Panc1 (cell line): ENCODE data around the gene CNTNAP4. TPM values are rescaled to one million over a fixed set of nuclear protein-coding genes. Genes with fewer than 3 reads are reported as not detected.

Experiments used
- ATAC-seq: fragments of 200-7000 bp; cut with Tn5 transposase; 2 replicates; pipeline ENCODE4 v1.9.1; 2020; ENCODE audit warnings: mild to moderate bottlenecking, moderate library complexity
- BruUV-seq: library from RNA; stranded (reverse); fragments of 400-500 nt; replicated peaks from 2 replicates; lab custom pipeline; 2021; lab: Mats Ljungman, UMichigan
- CTCF ChIA-PET: fragments of 300-600 bp; sonication (Branson Sonifier 250); formaldehyde crosslinking; loops from one replicate; lab custom pipeline; 2022; ENCODE audit warnings: antibody characterized with exemption; lab: Charles Lee
- POLR2A ChIA-PET: fragments of 300-600 bp; sonication (Branson Sonifier 250); formaldehyde crosslinking; loops from one replicate; lab custom pipeline; 2022; ENCODE audit warnings: antibody characterized with exemption; lab: Charles Lee
- DNase-seq: peaks from one replicate; pipeline ENCODE4 v3.0.0-alpha.2; 2010; ENCODE audit warnings: low read depth, low spot score
- H3K27ac ChIP-seq: 2 replicates; pipeline ENCODE4 v1.5.1; 2011; ENCODE audit warnings: mild to moderate bottlenecking, low read length, inconsistent platforms
- H3K27me3 ChIP-seq: fragments of 200-500 bp; sonication (Bioruptor generic); 2 replicates; pipeline ENCODE4 v1.6.0; 2014; ENCODE audit warnings: low read length, inconsistent platforms; ENCODE audit not compliant: control insufficient read depth, insufficient read depth
- H3K36me3 ChIP-seq: fragments of 200-500 bp; sonication (Bioruptor generic); 2 replicates; pipeline ENCODE4 v1.5.1; 2014; ENCODE audit warnings: inconsistent platforms, mild to moderate bottlenecking, low read length, moderate library complexity; ENCODE audit not compliant: control insufficient read depth, insufficient read depth
- H3K4me1 ChIP-seq: 2 replicates; pipeline ENCODE4 v1.5.1; 2011; ENCODE audit warnings: inconsistent platforms, mild to moderate bottlenecking, low read length, moderate library complexity; ENCODE audit not compliant: control insufficient read depth, insufficient read depth
- H3K4me3 ChIP-seq, 2 experiments: 2 replicates each; pipeline ENCODE4 v1.5.1; 2011 to 2012; ENCODE audit warnings: low read depth in 2 of 2, low read length in 2 of 2, mild to moderate bottlenecking in 2 of 2, inconsistent platforms in 1 of 2, moderate library complexity in 1 of 2
- H3K9me3 ChIP-seq: fragments of 200-500 bp; sonication (Bioruptor generic); 2 replicates; pipeline ENCODE4 v1.5.1; 2014; ENCODE audit warnings: low read depth, mild to moderate bottlenecking, inconsistent platforms, low read length, moderate library complexity; ENCODE audit not compliant: control insufficient read depth, insufficient read depth
- POLR2AphosphoS5 ChIP-seq: IDR thresholded peaks from 2 replicates; pipeline ENCODE4 v1.6.1; 2012; ENCODE audit warnings: mild to moderate bottlenecking, low read depth, low read length, moderate library complexity
- REST ChIP-seq, 2 experiments: IDR thresholded peaks; 2 replicates each; pipeline ENCODE4 v1.6.1; 2011 to 2012; ENCODE audit warnings: low read depth in 2 of 2, control low read depth in 1 of 2, low read length in 1 of 2, mild to moderate bottlenecking in 1 of 2, moderate library complexity in 1 of 2; ENCODE audit not compliant: insufficient read depth in 1 of 2
- SIN3A ChIP-seq: IDR thresholded peaks from 2 replicates; pipeline ENCODE4 v1.6.1; 2012; ENCODE audit warnings: low read depth, mild to moderate bottlenecking, low read length, moderate library complexity, borderline replicate concordance; ENCODE audit not compliant: insufficient read depth
- TCF7L2 ChIP-seq: IDR thresholded peaks from 2 replicates; pipeline ENCODE4 v1.6.1; 2011; ENCODE audit warnings: mild to moderate bottlenecking, low read depth, low read length, inconsistent platforms
- in situ Hi-C: cut with HindIII; loops from 2 replicates; pipeline ENCODE4 v1.10.0; 2016; ENCODE audit warnings: low sequenced_read_pairs, low pct_unique_long_range_greater_than_20kb
- intact Hi-C: fragments of 100-400 bp; cut with micrococcal nuclease; formaldehyde crosslinking; loops from one replicate; pipeline ENCODE4 v1.10.0; 2022; ENCODE audit not compliant: unreplicated experiment
- total RNA-seq: library from RNA; stranded (reverse); gene quantifications from one replicate; pipeline ENCODE4 v1.2.1, GENCODE V29; 2021; ENCODE audit not compliant: unreplicated experiment
- TF ChIP-seq, protein P1 (sequence below): fragments of 450-650 bp; IDR thresholded peaks from 2 replicates; pipeline ENCODE4 v1.5.1; 2017; ENCODE audit warnings: mild to moderate bottlenecking

CNTNAP4 gene
- total RNA-seq, 1 experiment from 2014 or later: not detected

GRCh38 chr16:76235426-76235825 is 41.8 kb upstream of the CNTNAP4 start:
- in situ Hi-C loops (no loop called here), intact Hi-C loops (no loop called here)
- no peak for DNase-seq
- TF ChIP-seq POLR2AphosphoS5: no peak
- no peak for TF ChIP-seq TCF7L2
- no peak for TF ChIP-seq REST (IDR thresholded peaks at IDR 0.05; ENCODE audit: insufficient read depth in 1 of 2, low read depth in 2 of 2, low read length in 1 of 2)
- TF ChIP-seq SIN3A: no peak
- TF ChIP-seq, protein P1, sequence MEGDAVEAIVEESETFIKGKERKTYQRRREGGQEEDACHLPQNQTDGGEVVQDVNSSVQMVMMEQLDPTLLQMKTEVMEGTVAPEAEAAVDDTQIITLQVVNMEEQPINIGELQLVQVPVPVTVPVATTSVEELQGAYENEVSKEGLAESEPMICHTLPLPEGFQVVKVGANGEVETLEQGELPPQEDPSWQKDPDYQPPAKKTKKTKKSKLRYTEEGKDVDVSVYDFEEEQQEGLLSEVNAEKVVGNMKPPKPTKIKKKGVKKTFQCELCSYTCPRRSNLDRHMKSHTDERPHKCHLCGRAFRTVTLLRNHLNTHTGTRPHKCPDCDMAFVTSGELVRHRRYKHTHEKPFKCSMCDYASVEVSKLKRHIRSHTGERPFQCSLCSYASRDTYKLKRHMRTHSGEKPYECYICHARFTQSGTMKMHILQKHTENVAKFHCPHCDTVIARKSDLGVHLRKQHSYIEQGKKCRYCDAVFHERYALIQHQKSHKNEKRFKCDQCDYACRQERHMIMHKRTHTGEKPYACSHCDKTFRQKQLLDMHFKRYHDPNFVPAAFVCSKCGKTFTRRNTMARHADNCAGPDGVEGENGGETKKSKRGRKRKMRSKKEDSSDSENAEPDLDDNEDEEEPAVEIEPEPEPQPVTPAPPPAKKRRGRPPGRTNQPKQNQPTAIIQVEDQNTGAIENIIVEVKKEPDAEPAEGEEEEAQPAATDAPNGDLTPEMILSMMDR: no peak
- no peak for ATAC-seq
- POLR2A ChIA-PET: no interaction called here
- no peaks in the 10 kb centered on the region for H3K4me1 ChIP-seq
- H3K4me3 ChIP-seq: no peak overlapping the region
- CTCF ChIA-PET: no interaction called here
- no peak overlapping the region for H3K27ac ChIP-seq
- no peaks in the 10 kb centered on the region for H3K27me3 ChIP-seq
- no peaks in the 10 kb centered on the region for H3K9me3 ChIP-seq
- no TSS peak for BruUV-seq
- H3K36me3 ChIP-seq: no peaks in the 10 kb centered on the region

- Histone ChIP-seq H3K9me3 (no peaks in the 10 kb centered on the region), H3K27ac (no peak overlapping the region), H3K4me3 (no peak overlapping the region), H3K4me1 (no peaks in the 10 kb centered on the region), H3K27me3 (no peaks in the 10 kb centered on the region), H3K36me3 (no peaks in the 10 kb centered on the region)
- no TSS peak for BruUV-seq
- CTCF ChIA-PET: no interaction called here
- TF ChIP-seq TCF7L2 (no peak), REST (IDR thresholded peaks at IDR 0.05; ENCODE audit: insufficient read depth in 1 of 2, low read depth in 2 of 2, low read length in 1 of 2) (no peak), POLR2AphosphoS5 (no peak), SIN3A (no peak)
- TF ChIP-seq, protein P1: no peak
- POLR2A ChIA-PET: no interaction called here
- in situ Hi-C loops (no loop called here), intact Hi-C loops (no loop called here)
- DNase-seq: no peak
- ATAC-seq: no peak
Observed at GRCh38 chr16:76237471-76237870, 39.7 kb upstream of the CNTNAP4 start.
